Activated naive CD8-positive, alpha-beta T cell treated with anti-CD3 and anti-CD28 coated beads, Interleukin-2, amount 10 ng/mL, durations not matched to agents 7 days and 5 days (primary cell): ENCODE results near the gene NELFA. TPM values are rescaled to one million over a fixed set of nuclear protein-coding genes. Genes with fewer than 3 reads are reported as not detected.

ENCODE experiments used
- ATAC-seq: fragments of 150-1000 bp; cut with Tn5 transposase; one replicate; pipeline ENCODE4 v1.10.0; 2021; ENCODE audit warnings: low read depth, moderate library complexity
- POLR2A ChIA-PET: fragments of 350-600 bp; sonication (Branson Sonifier 250); formaldehyde crosslinking; loops from one replicate; lab custom pipeline; 2021; ENCODE audit warnings: antibody characterized with exemption; lab: Charles Lee
- DNase-seq: peaks from one replicate; pipeline ENCODE4 v3.0.0; 2021
- H3K27ac Mint-ChIP-seq: one replicate; pipeline ENCODE4 v1.8.0; 2022; ENCODE audit warnings: mild to moderate bottlenecking, mixed read lengths
- H3K27me3 Mint-ChIP-seq: one replicate; pipeline ENCODE4 v1.8.0; 2022; ENCODE audit warnings: mild to moderate bottlenecking, moderate library complexity, mixed read lengths
- H3K36me3 Mint-ChIP-seq: one replicate; pipeline ENCODE4 v1.8.0; 2021; ENCODE audit warnings: mild to moderate bottlenecking, mixed read lengths
- H3K4me1 Mint-ChIP-seq: one replicate; pipeline ENCODE4 v1.8.0; 2021; ENCODE audit warnings: mixed read lengths
- H3K4me3 Mint-ChIP-seq: one replicate; pipeline ENCODE4 v1.8.0; 2022; ENCODE audit warnings: mild to moderate bottlenecking, moderate library complexity, mixed read lengths
- H3K9me3 Mint-ChIP-seq: one replicate; pipeline ENCODE4 v1.8.0; 2021; ENCODE audit warnings: mixed read lengths
- total RNA-seq, 2 experiments: library from RNA; stranded (reverse); gene quantifications; one replicate each; pipeline ENCODE4 v1.2.3, GENCODE V29; 2021

NELFA gene
- 10 to 100 TPM; 41.9 to 43.9 TPM for total RNA-seq

DNA sequence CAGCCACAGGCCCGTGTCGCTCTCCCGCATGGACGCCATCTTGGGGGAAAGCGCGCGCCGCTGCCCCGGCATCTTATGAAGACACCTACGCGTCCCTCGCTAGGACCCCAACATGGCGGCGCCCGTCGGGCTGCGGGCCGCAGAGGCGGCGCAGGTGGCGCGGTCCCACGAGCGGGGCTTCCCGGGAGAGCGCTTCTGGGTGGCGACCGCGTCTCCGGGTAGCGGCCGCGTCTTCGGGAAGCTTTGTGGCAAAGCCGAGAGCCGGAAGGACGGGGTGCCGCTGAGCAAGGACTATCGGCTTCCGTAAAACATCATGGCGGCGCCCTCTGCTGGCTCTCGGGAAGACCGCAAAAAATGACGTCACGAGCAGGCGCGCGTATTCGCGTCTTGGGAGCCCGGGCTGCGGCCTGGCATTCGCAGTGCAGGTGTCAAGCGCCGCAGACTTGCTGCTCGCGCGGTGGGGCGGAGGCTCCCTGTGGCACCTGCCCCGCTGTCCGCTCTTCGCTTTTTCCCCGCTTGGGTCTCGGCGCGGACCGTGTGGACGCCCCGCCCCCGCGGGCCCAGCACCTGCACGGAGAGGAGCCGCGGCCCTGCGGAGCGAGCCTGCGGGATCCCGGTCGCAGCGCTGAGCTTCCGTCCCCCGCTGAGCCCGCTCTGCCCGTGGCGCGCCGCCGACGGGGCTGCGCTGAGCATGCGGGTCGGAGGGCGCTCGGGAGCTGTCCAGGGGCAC lies at the start of gene NELFA:
Gene NELFA, minus strand, starts transcription at position 54 of the 730 bp plus-strand sequence. Its CDS starts 15 bp downstream, at position 39.
- Mint-ChIP-seq H3K27ac (peak within 1 kb of the TSS; percentile 85), H3K9me3 (no peaks in the 10 kb centered on the region), H3K4me3 (peak within 1 kb of the TSS; percentile 92), H3K4me1 (peaks cover 26% of the 10 kb centered on the region), H3K27me3 (peaks cover 14% of the 10 kb centered on the region), H3K36me3 (peaks cover 10% of the 10 kb centered on the region)
- DNase-seq (peak; percentile 96), ATAC-seq (peak; percentile 80)
- POLR2A ChIA-PET, result interaction anchor here (0.9 to 1.0 kb wide), 5 partner anchors 9 to 233 kb away, joined by 3 to 4 read pairs (median 3); partner anchors contain the start of genes HAUS3, NSD2 and POLN

DNA sequence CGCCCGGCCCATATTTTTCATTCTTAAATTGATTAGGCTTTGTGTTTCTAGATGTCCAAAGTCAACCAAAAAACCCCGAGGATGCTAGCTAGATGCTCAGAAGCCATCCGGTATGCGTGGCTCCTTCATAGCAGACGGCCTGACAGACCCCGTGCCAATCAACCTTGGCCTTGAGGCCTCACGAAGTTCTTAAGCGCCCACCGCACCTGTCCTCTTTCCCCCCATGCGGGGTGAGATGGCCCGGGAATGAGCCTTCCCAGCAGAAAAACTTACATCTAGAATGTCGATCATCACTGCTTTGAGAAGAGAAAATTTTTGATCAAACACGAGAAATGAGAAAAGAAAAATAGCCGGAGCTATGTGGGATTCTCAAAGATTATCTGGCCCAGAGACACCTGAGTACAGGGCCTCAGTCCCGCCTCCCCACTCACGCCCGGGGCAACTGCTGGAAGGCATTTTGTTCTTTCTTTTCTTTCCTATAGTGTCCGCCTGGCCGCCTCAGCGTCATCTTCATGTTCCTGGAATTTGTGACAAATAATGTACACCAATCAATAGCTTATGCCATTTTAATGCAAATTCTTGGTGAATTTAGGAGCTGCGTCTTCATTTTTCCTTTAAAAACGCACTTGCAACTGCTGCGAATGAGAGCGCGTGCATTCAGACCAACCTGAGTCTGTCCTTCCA lies 48.8 kb upstream of the NELFA start:
- Mint-ChIP-seq H3K27me3 (peaks cover 44% of the 10 kb centered on the region), H3K36me3 (no peaks in the 10 kb centered on the region), H3K4me1 (no peaks in the 10 kb centered on the region), H3K27ac (no peak overlapping the region), H3K4me3 (peak overlapping the region; percentile 40), H3K9me3 (no peaks in the 10 kb centered on the region)
- POLR2A ChIA-PET, result interaction anchor here (1.0 kb wide), 1 partner anchor 14 kb away, joined by 3 read pairs; no protein-coding TSS in a partner anchor
- ATAC-seq (no peak), DNase-seq (no peak)

GRCh38 chr4:2054217-2054616 lies 45.4 kb upstream of the NELFA start:
- no peaks in the 10 kb centered on the region for H3K9me3 Mint-ChIP-seq
- H3K36me3 Mint-ChIP-seq, result no peaks in the 10 kb centered on the region
- no peak overlapping the region for H3K27ac Mint-ChIP-seq
- no peak overlapping the region for H3K4me3 Mint-ChIP-seq
- H3K4me1 Mint-ChIP-seq, result no peaks in the 10 kb centered on the region
- DNase-seq (no peak), ATAC-seq (no peak)
- peaks cover 60% of the 10 kb centered on the region for H3K27me3 Mint-ChIP-seq
- POLR2A ChIA-PET, result no interaction called here

- H3K9me3 Mint-ChIP-seq, result no peaks in the 10 kb centered on the region
- no peak overlapping the region for H3K4me3 Mint-ChIP-seq
- peaks cover 45% of the 10 kb centered on the region for H3K27me3 Mint-ChIP-seq
- no peak for ATAC-seq
- POLR2A ChIA-PET, result no interaction called here
- H3K4me1 Mint-ChIP-seq, result no peaks in the 10 kb centered on the region
- DNase-seq, result no peak
- H3K36me3 Mint-ChIP-seq, result no peaks in the 10 kb centered on the region
- no peak overlapping the region for H3K27ac Mint-ChIP-seq
Observed at GRCh38 chr4:2051086-2051485, 42.3 kb upstream of the NELFA start.

GRCh38 chr4:2049811-2050210 lies 41.0 kb upstream of the NELFA start:
- H3K4me3 Mint-ChIP-seq, result no peak overlapping the region
- no peaks in the 10 kb centered on the region for H3K4me1 Mint-ChIP-seq
- peaks cover 35% of the 10 kb centered on the region for H3K27me3 Mint-ChIP-seq
- DNase-seq, result no peak
- no peaks in the 10 kb centered on the region for H3K36me3 Mint-ChIP-seq
- H3K27ac Mint-ChIP-seq, result no peak overlapping the region
- H3K9me3 Mint-ChIP-seq, result no peaks in the 10 kb centered on the region
- POLR2A ChIA-PET, result no interaction called here
- ATAC-seq, result no peak

- Mint-ChIP-seq H3K27ac (no peak overlapping the region), H3K4me3 (no peak overlapping the region), H3K4me1 (no peaks in the 10 kb centered on the region), H3K36me3 (no peaks in the 10 kb centered on the region), H3K9me3 (no peaks in the 10 kb centered on the region), H3K27me3 (peaks cover 34% of the 10 kb centered on the region)
- no peak for DNase-seq
- POLR2A ChIA-PET, result no interaction called here
- no peak for ATAC-seq
Observed at GRCh38 chr4:2049381-2049780, 40.6 kb upstream of the NELFA start.

GRCh38 chr4:2048831-2049230 lies 40.1 kb upstream of the NELFA start:
- ATAC-seq (no peak), DNase-seq (no peak)
- Mint-ChIP-seq H3K4me1 (no peaks in the 10 kb centered on the region), H3K4me3 (no peak overlapping the region), H3K36me3 (no peaks in the 10 kb centered on the region), H3K27ac (no peak overlapping the region), H3K27me3 (peaks cover 30% of the 10 kb centered on the region), H3K9me3 (no peaks in the 10 kb centered on the region)
- POLR2A ChIA-PET, result no interaction called here

DNA sequence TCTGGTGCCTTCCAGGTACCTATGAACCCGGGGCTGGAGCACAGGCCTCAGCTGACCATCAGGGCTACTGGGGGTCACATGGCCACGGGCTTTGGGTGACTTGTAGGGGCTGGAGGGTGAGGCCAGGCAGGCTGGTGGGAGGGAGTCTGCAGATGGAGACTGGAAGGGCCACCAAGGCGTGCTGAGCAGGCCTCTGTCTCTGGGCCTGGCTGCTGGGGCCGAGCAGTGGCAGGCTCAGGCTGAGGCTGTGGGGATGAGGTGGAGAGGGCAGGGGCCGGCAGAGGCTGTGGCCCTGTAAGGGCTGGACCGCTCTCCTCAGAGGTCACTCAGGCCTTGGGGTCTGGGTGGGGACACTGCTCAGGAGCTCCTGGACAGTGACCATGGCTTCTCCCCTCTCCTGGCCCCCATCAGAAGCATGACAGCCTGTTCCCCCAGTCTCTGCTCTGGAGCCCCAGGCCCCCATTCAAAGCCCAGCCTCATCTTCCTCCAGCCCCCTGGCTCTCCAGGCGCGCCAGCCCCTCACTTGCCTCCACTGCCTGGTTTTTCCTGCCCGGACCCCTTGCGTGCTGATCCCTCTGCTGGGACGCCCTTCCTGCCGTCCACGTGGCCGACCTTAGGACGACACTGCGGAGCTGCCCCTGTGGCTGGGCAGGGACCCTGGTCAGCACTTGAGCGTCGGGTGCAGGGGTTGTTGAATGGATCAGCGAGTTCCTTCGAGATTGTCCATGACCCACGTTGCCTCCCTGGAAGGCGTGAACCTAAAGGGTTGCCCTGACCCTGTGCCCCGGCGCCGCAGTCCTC lies 39.2 kb upstream of the NELFA start:
- ATAC-seq (no peak), DNase-seq (no peak)
- no peaks in the 10 kb centered on the region for H3K36me3 Mint-ChIP-seq
- peaks cover 26% of the 10 kb centered on the region for H3K27me3 Mint-ChIP-seq
- no peaks in the 10 kb centered on the region for H3K9me3 Mint-ChIP-seq
- no peaks in the 10 kb centered on the region for H3K4me1 Mint-ChIP-seq
- POLR2A ChIA-PET, result no interaction called here
- H3K27ac Mint-ChIP-seq, result no peak overlapping the region
- H3K4me3 Mint-ChIP-seq, result no peak overlapping the region

- no peak overlapping the region for H3K4me3 Mint-ChIP-seq
- H3K27ac Mint-ChIP-seq, result no peak overlapping the region
- DNase-seq (no peak), ATAC-seq (no peak)
- H3K27me3 Mint-ChIP-seq, result peaks cover 23% of the 10 kb centered on the region
- POLR2A ChIA-PET, result no interaction called here
- no peaks in the 10 kb centered on the region for H3K9me3 Mint-ChIP-seq
- no peaks in the 10 kb centered on the region for H3K36me3 Mint-ChIP-seq
- peaks cover 1% of the 10 kb centered on the region for H3K4me1 Mint-ChIP-seq
Observed at GRCh38 chr4:2047031-2047660, 38.4 kb upstream of the NELFA start.

DNA sequence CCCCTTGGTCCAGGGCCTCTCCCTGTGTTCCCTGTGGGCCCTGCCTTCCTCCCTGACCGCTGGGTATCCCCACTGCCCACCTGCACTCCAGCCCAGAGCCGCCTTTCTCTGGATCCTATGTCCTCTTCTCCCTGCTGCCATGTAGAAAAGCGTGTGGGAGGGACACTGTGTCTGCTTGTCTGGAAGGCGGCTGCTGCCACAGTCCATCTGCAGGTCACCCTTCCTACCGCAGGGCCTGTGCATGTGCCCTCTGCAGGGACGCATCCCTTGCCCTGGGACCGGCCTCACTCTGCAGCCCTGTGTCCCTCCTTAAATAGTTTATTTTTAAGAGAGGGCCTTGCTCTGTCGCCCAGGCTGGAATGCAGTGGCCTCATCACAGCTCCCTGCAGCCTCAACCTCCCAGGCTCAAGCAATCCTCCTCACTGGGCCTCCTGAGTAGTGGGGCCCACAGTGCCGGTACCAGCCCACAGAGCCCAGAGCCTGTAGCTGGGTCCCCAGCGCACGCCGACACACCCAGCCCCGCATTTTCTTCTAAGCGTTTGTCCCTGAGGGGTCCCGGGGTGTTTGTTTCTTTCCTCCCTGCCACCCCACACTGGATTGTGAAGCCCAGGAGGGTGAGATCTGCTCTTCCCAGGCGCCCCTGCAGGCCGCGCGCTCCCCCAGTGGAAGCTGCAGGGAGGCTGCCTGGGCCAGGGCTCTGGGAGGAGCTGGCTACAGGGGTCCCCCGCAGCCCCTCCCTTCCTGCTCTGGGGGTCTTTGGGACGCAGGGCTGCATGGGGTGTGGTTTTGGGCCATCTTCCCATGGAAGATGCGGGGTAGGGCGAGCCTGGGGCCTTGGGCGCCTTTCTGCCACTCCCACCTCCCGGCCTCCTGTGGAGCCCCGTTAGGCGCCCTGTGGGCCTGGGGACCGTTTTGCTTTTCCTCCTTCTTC lies 37.5 kb upstream of the NELFA start:
- no peak for DNase-seq
- POLR2A ChIA-PET, result no interaction called here
- no peak overlapping the region for H3K4me3 Mint-ChIP-seq

GRCh38 chr4:2045518-2045951 lies 36.8 kb upstream of the NELFA start:
- no peak overlapping the region for H3K27ac Mint-ChIP-seq
- H3K4me1 Mint-ChIP-seq, result peaks cover 1% of the 10 kb centered on the region
- H3K27me3 Mint-ChIP-seq, result peaks cover 15% of the 10 kb centered on the region
- ATAC-seq (no peak), DNase-seq (no peak)
- no peaks in the 10 kb centered on the region for H3K9me3 Mint-ChIP-seq
- H3K36me3 Mint-ChIP-seq, result no peaks in the 10 kb centered on the region
- H3K4me3 Mint-ChIP-seq, result no peak overlapping the region
- POLR2A ChIA-PET, result no interaction called here

More for the DNA sequence above, 37.5 kb upstream of the NELFA start:
- no peak for ATAC-seq
- H3K36me3 Mint-ChIP-seq, result no peaks in the 10 kb centered on the region
- H3K27me3 Mint-ChIP-seq, result peaks cover 20% of the 10 kb centered on the region
- no peaks in the 10 kb centered on the region for H3K9me3 Mint-ChIP-seq
- H3K27ac Mint-ChIP-seq, result no peak overlapping the region
- H3K4me1 Mint-ChIP-seq, result peaks cover 1% of the 10 kb centered on the region
